Neural cell (in vitro differentiated cells): Measurements from ENCODE around the gene PHPT1. TPM values are rescaled to one million over a fixed set of nuclear protein-coding genes. Genes with fewer than 3 reads are reported as not detected.
"Not testable (repeated sequence)": the region's sequence is repeated elsewhere in the genome, so short reads cannot be mapped to it uniquely, and the experiment has no call there.

Experiments used
- H2AFZ ChIP-seq: fragments of 200-600, 300-800 bp; sonication (generic), shearing (Covaris generic); 2 replicates; pipeline ENCODE4 v1.6.0; 2014; ENCODE audit warnings: low read depth, mild to moderate bottlenecking, antibody characterized with exemption, low read length, moderate library complexity
- H3F3A ChIP-seq: fragments of 200-600 bp; shearing (Covaris generic); 2 replicates; pipeline ENCODE4 v1.6.1; 2016; ENCODE audit warnings: mild to moderate bottlenecking, moderate library complexity, mixed read lengths, antibody characterized with exemption, low read length; ENCODE audit not compliant: insufficient read depth, poor library complexity, severe bottlenecking
- H3K27ac ChIP-seq: fragments of 200-600, 300-800 bp; sonication (generic), shearing (Covaris generic); 2 replicates; pipeline ENCODE4 v1.5.1; 2014; ENCODE audit warnings: mild to moderate bottlenecking, low read length, moderate library complexity
- H3K27me3 ChIP-seq: fragments of 300-800, 200-600 bp; sonication (generic), shearing (Covaris generic); 2 replicates; pipeline ENCODE4 v1.6.0; 2014; ENCODE audit warnings: mild to moderate bottlenecking, low read depth, low read length, moderate library complexity; ENCODE audit not compliant: insufficient read depth
- H3K36me3 ChIP-seq: fragments of 300-800, 200-600 bp; sonication (generic), shearing (Covaris generic); 2 replicates; pipeline ENCODE4 v1.5.1; 2014; ENCODE audit warnings: mild to moderate bottlenecking, antibody characterized with exemption, low read length, moderate library complexity; ENCODE audit not compliant: insufficient read depth
- H3K4me2 ChIP-seq: fragments of 300-800, 200-600 bp; sonication (generic), shearing (Covaris generic); 2 replicates; pipeline ENCODE4 v1.6.0; 2014; ENCODE audit warnings: mild to moderate bottlenecking, low read length
- H3K4me3 ChIP-seq: fragments of 300-800, 200-600 bp; sonication (generic), shearing (Covaris generic); 2 replicates; pipeline ENCODE4 v1.5.1; 2014; ENCODE audit warnings: mild to moderate bottlenecking, low read length, moderate library complexity
- H3K79me2 ChIP-seq: fragments of 200-600 bp; shearing (Covaris generic); replicated peaks from 2 replicates; pipeline ENCODE4 v1.6.0; 2014; ENCODE audit warnings: mild to moderate bottlenecking, low read length, moderate library complexity; ENCODE audit not compliant: insufficient read depth
- H3K9ac ChIP-seq: fragments of 300-800, 200-600 bp; sonication (generic), shearing (Covaris generic); 2 replicates; pipeline ENCODE4 v1.6.1; 2016; ENCODE audit warnings: mild to moderate bottlenecking, low read length, mixed read lengths
- H3K9me2 ChIP-seq: fragments of 200-600 bp; shearing (Covaris generic); 2 replicates; pipeline ENCODE4 v1.6.1; 2016; ENCODE audit warnings: mild to moderate bottlenecking, low read length, mixed read lengths; ENCODE audit not compliant: insufficient read depth
- H3K9me3 ChIP-seq: fragments of 200-600, 300-800 bp; sonication (generic), shearing (Covaris generic); 2 replicates; pipeline ENCODE4 v1.6.1; 2016; ENCODE audit warnings: mild to moderate bottlenecking, mixed run types, low read length, moderate library complexity, mixed read lengths
- H4K20me1 ChIP-seq: fragments of 200-600 bp; shearing (Covaris generic); 2 replicates; pipeline ENCODE4 v1.6.1; 2016; ENCODE audit warnings: mild to moderate bottlenecking, mixed run types; ENCODE audit not compliant: insufficient read depth
- EP300 ChIP-seq: fragments of 450-650 bp; conservative IDR thresholded peaks from 2 replicates; pipeline ENCODE4 v1.6.1; 2014; ENCODE audit warnings: antibody characterized with exemption, mild to moderate bottlenecking, moderate library complexity; ENCODE audit not compliant: poor library complexity, severe bottlenecking
- EZH2 ChIP-seq: fragments of 200-600, 300-800 bp; shearing (Covaris generic), sonication (generic); IDR thresholded peaks from 2 replicates; pipeline ENCODE4 v1.6.1; 2014; ENCODE audit warnings: antibody characterized with exemption, low read length, borderline replicate concordance, mild to moderate bottlenecking; ENCODE audit not compliant: insufficient read depth, poor library complexity, severe bottlenecking
- MXI1 ChIP-seq: fragments of 450-650 bp; conservative IDR thresholded peaks from 2 replicates; pipeline ENCODE4 v1.6.1; 2014; ENCODE audit warnings: antibody characterized with exemption, mild to moderate bottlenecking; ENCODE audit not compliant: poor library complexity, severe bottlenecking
- POLR2AphosphoS5 ChIP-seq: IDR thresholded peaks from 2 replicates; pipeline ENCODE4 v1.6.1; 2012
- RAD21 ChIP-seq: fragments of 450-650 bp; conservative IDR thresholded peaks from 2 replicates; pipeline ENCODE4 v1.6.1; 2014; ENCODE audit warnings: antibody characterized with exemption, mild to moderate bottlenecking, moderate library complexity
- SMC3 ChIP-seq: fragments of 450-650 bp; conservative IDR thresholded peaks from 2 replicates; pipeline ENCODE4 v1.6.1; 2014; ENCODE audit warnings: antibody characterized with exemption, mild to moderate bottlenecking, moderate library complexity; ENCODE audit not compliant: poor library complexity
- TAF1 ChIP-seq: IDR thresholded peaks from 2 replicates; pipeline ENCODE4 v1.6.1; 2012; ENCODE audit warnings: low read depth
- polyA plus RNA-seq: library from polyadenylated mRNA; depleted of rRNA; stranded (reverse); fragments of >200 nt; gene quantifications from 2 replicates; pipeline ENCODE4 v1.2.3, GENCODE V29; 2014
- TF ChIP-seq, protein P1 (sequence below): fragments of 450-650 bp; IDR thresholded peaks from 2 replicates; pipeline ENCODE4 v1.5.1; 2014; ENCODE audit warnings: antibody characterized with exemption, mild to moderate bottlenecking, moderate library complexity; ENCODE audit not compliant: poor library complexity, severe bottlenecking
- TF ChIP-seq, protein P2 (sequence below): IDR thresholded peaks from 2 replicates; pipeline ENCODE4 v1.6.1; 2012; ENCODE audit warnings: borderline replicate concordance

PHPT1 gene
- polyA plus RNA-seq, 1 donor from 2014 or later: 279 TPM

DNA sequence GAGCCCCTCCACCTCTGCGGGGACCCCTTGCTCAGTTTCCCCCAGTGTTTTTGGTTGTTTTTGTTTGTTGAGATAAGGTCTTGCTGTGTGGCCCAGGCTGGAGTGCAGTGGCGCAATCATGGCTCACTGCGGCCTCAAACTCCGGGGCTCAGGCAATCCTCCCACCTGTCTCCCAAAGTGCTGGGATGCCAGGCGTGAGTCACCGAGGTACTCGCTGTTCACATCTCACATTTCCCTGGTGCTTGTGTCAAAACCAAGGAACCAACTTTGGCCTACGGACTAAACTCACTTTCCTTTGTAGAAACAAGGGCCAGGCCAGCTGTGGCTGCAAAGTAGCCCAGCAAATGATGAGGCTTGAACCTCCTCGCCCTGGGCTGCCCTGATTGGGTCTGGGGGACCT, 16.6 kb upstream of the PHPT1 start:
- no peaks in the 10 kb centered on the region for H3K27me3 ChIP-seq
- H3K9me3 ChIP-seq: no peaks in the 10 kb centered on the region
- no peak overlapping the region for H3K4me2 ChIP-seq
- H2AFZ ChIP-seq: no peak overlapping the region
- H3K27ac ChIP-seq: no peak overlapping the region
- no peaks in the 10 kb centered on the region for H3K79me2 ChIP-seq
- TF ChIP-seq EZH2 (no peak), POLR2AphosphoS5 (no peak), RAD21 (no peak), SMC3 (no peak), EP300 (no peak), TAF1 (no peak), MXI1 (no peak)
- TF ChIP-seq, protein P1, sequence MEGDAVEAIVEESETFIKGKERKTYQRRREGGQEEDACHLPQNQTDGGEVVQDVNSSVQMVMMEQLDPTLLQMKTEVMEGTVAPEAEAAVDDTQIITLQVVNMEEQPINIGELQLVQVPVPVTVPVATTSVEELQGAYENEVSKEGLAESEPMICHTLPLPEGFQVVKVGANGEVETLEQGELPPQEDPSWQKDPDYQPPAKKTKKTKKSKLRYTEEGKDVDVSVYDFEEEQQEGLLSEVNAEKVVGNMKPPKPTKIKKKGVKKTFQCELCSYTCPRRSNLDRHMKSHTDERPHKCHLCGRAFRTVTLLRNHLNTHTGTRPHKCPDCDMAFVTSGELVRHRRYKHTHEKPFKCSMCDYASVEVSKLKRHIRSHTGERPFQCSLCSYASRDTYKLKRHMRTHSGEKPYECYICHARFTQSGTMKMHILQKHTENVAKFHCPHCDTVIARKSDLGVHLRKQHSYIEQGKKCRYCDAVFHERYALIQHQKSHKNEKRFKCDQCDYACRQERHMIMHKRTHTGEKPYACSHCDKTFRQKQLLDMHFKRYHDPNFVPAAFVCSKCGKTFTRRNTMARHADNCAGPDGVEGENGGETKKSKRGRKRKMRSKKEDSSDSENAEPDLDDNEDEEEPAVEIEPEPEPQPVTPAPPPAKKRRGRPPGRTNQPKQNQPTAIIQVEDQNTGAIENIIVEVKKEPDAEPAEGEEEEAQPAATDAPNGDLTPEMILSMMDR: no peak
- TF ChIP-seq, protein P2, sequence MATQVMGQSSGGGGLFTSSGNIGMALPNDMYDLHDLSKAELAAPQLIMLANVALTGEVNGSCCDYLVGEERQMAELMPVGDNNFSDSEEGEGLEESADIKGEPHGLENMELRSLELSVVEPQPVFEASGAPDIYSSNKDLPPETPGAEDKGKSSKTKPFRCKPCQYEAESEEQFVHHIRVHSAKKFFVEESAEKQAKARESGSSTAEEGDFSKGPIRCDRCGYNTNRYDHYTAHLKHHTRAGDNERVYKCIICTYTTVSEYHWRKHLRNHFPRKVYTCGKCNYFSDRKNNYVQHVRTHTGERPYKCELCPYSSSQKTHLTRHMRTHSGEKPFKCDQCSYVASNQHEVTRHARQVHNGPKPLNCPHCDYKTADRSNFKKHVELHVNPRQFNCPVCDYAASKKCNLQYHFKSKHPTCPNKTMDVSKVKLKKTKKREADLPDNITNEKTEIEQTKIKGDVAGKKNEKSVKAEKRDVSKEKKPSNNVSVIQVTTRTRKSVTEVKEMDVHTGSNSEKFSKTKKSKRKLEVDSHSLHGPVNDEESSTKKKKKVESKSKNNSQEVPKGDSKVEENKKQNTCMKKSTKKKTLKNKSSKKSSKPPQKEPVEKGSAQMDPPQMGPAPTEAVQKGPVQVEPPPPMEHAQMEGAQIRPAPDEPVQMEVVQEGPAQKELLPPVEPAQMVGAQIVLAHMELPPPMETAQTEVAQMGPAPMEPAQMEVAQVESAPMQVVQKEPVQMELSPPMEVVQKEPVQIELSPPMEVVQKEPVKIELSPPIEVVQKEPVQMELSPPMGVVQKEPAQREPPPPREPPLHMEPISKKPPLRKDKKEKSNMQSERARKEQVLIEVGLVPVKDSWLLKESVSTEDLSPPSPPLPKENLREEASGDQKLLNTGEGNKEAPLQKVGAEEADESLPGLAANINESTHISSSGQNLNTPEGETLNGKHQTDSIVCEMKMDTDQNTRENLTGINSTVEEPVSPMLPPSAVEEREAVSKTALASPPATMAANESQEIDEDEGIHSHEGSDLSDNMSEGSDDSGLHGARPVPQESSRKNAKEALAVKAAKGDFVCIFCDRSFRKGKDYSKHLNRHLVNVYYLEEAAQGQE: no peak
- no peaks in the 10 kb centered on the region for H3K9me2 ChIP-seq
- H3K9ac ChIP-seq: no peak overlapping the region
- H3K4me3 ChIP-seq: no peak overlapping the region
- H4K20me1 ChIP-seq: no peaks in the 10 kb centered on the region
- H3K36me3 ChIP-seq: peaks cover 7% of the 10 kb centered on the region
- H3F3A ChIP-seq: no peaks in the 10 kb centered on the region

DNA sequence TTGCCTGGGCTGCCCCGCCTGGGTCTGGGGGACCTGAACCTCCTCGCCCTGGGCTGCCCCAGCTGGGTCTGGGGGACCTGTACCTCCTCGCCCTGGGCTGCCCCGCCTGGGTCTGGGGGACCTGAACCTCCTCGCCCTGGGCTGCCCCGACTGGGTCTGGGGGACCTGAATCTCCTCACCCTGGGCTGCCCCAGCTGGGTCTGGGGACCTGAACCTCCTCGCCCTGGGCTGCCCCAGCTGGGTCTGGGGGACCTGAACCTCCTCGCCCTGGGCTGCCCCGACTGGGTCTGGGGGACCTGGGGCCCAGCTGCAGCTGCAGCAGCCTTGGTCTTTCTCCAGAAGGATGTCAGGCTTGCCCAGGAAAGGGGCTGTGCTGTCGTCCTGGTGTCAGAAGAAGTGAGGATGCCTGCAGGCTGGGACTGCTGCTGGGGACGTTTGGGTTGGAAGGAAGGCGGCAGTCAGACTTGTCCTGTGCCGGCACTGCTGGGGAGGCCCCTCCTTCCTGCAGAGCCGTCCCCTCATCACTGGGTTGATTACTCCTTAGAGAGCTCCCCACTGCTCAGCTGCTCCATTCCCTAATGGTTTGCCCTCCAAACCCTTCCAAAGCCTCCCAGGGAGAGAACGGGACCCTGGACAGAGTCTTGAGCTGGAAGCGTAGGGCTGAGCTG, 15.7 kb upstream of the PHPT1 start:
- not testable (repeated sequence) for H3K79me2 ChIP-seq, H3K27me3 ChIP-seq, H4K20me1 ChIP-seq, H3K36me3 ChIP-seq, H2AFZ ChIP-seq, H3K4me2 ChIP-seq, H3K4me3 ChIP-seq, H3K9ac ChIP-seq, H3F3A ChIP-seq, H3K9me2 ChIP-seq, H3K27ac ChIP-seq, H3K9me3 ChIP-seq
